PC-3 (cell line): Measurements from ENCODE around the gene PNP.

Experiments used
- EZH2 ChIP-seq: fragments of 300-600 bp; sonication (generic); IDR thresholded peaks from one replicate; pipeline ENCODE4 v1.6.1; 2017; ENCODE audit warnings: antibody characterized with exemption, mild to moderate bottlenecking, low read length; ENCODE audit not compliant: unreplicated experiment
- EZH2phosphoT487 ChIP-seq: fragments of 300-600 bp; sonication (generic); IDR thresholded peaks from 2 replicates; pipeline ENCODE4 v1.6.1; 2018; ENCODE audit warnings: mild to moderate bottlenecking, antibody characterized with exemption, low read length, borderline replicate concordance
- TF ChIP-seq, protein P1 (sequence below): fragments of 300-600 bp; sonication (generic); conservative IDR thresholded peaks from 2 replicates; pipeline ENCODE4 v1.5.1; 2017; ENCODE audit warnings: antibody characterized with exemption, low read depth, mild to moderate bottlenecking, low read length

DNA sequence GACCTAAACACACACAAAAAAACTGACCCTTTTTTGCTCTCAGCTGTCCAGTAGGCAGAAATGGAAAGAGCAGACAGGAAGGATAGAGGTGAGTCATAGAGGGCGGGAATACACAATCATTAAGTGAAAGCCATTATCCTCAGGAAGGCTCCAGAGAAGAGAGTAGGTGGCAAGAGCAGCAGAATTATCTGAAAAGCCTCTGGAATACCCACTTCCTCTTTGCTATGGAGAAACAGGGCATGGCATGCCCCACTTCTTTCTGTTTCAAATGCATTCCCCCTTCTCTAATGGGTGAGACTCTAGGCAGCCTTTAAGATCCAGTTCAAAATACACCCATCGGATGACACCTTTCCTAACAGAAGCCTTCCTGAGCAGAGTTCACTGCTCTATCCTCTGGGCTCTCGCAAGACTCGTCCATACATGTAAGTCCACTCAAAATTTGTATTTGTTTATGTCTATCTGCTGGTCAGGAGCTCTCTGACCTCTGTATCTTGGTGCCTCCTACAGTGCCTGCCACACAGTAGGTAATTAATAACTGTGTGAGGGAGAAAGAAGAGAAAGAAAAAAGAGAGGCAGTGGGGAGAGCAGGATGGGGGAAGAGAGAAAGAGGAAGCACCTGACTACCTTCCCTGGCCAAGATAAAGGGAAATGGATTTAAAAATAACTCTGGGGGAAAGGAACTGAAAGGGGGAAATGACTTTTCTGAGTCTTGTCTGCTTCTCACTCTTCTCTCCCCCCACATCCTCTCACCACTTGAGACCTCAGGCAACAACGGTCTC lies 41.8 kb upstream of the PNP start:
- TF ChIP-seq, protein P1, sequence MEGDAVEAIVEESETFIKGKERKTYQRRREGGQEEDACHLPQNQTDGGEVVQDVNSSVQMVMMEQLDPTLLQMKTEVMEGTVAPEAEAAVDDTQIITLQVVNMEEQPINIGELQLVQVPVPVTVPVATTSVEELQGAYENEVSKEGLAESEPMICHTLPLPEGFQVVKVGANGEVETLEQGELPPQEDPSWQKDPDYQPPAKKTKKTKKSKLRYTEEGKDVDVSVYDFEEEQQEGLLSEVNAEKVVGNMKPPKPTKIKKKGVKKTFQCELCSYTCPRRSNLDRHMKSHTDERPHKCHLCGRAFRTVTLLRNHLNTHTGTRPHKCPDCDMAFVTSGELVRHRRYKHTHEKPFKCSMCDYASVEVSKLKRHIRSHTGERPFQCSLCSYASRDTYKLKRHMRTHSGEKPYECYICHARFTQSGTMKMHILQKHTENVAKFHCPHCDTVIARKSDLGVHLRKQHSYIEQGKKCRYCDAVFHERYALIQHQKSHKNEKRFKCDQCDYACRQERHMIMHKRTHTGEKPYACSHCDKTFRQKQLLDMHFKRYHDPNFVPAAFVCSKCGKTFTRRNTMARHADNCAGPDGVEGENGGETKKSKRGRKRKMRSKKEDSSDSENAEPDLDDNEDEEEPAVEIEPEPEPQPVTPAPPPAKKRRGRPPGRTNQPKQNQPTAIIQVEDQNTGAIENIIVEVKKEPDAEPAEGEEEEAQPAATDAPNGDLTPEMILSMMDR: no peak
- TF ChIP-seq EZH2phosphoT487: no peak
- no peak for TF ChIP-seq EZH2
